ENCODE data around the gene PGS1.

PGS1 gene

GRCh38 chr17:78408476-78409050 is 30.1 kb downstream of the PGS1 start:
- DNase-seq (ENCODE audit: low spot score), result no peak

- DNase-seq (ENCODE audit: low spot score), result no peak
Measured at GRCh38 chr17:78409191-78409928, 30.9 kb downstream of the PGS1 start.

DNA sequence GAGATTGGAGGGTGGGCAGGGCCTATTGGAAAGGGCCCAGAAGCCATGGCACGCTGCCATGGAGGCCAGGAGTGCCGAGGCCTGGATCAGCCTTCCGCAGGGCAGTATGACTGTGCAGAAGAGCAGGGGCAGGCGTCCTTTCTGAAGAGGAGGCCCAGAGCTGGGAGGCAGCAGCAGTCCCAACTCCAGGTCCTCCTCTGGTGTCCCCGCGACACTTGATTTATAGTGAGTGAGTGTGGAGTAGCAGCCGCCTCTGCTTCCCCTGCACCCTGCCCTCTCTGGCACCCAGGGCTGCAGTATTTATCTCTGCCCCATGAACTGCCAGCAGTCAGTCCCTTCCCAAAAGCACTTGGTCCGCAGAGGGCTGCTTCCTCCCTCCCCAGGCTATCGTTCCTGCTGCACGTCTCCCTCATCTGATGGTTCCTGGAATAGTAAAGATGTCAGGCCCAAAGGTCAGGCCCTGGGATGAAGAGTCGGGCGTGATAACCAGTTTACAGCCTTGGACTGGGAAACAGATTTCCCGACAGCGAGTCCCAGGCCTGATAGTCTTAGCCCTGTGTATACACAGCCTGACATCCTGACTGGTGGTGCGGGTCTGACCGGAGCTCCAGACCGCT is 32.9 kb downstream of the PGS1 start:
- no peak for DNase-seq (ENCODE audit: low spot score)

DNA sequence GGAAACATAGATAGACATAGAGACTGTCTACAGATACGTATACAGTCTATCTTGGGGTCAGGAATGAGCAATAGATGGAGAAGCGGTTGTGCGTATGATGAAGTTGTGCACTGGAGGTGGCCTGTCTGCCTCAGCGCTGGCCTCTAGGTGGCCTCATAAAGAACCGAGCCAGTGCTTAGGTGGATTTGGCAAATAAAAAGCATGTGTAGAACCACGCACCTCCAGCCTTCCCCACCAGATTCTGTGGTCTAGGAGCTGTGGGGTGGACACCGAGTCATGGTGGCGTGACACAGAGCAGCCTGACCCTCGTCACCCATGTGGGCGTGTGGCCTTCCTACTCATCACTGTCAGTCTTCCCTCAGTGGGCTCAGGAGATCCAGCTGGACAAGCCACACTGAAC is 34.0 kb downstream of the PGS1 start:
- no peak for DNase-seq (ENCODE audit: low spot score)

GRCh38 chr17:78414178-78415162 is 36.0 kb downstream of the PGS1 start:
- no peak for DNase-seq (ENCODE audit: low spot score)

DNA sequence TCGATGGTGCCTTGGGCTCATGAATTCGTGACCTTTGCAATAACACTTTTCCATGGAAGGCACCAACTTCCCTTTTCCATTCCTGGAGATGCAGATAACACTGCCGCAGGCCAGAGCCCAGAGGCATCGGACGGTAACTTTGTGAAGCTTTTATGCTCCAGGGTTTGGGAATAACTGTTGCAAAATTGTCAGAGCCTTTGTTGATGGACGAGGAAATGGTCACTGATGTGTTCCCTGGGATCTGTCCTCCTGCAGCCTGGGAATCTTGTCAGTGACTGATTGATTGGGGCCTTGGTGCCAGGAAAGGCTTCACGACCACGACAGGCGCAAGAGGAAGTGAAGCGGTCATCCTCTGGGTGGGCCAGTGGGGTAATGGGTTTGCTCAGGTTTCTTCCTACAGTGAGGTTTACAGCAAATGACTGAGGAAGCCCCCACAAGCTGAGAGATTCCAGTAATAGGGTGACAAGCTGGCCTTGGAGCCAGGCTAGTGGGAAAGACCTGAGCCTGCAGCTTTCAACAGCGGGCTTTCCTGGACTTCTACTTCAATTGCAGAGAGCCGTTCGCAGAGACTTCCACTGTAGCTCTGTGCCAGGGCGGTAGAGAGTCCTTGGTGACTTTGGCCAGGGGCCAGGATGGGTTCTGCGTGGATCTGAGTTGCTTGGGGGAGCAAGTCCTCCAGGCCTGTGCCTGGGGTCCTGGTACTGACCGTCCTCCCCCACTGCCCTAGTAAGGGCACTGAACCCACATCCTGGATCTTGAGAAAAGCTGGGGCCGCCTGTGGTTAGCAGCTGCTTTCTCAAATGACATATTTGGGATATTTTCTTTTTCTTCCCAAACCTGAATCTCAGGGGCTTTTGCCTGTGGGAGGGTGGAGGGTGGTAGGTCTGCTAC is 37.6 kb downstream of the PGS1 start:
- no peak for DNase-seq (ENCODE audit: low spot score)

- DNase-seq (ENCODE audit: low spot score), result peak; percentile 83
Measured at GRCh38 chr17:78416791-78417530, 38.5 kb downstream of the PGS1 start.

- no peak for DNase-seq (ENCODE audit: low spot score)
Measured at GRCh38 chr17:78417531-78417909, 39.1 kb downstream of the PGS1 start.

DNA sequence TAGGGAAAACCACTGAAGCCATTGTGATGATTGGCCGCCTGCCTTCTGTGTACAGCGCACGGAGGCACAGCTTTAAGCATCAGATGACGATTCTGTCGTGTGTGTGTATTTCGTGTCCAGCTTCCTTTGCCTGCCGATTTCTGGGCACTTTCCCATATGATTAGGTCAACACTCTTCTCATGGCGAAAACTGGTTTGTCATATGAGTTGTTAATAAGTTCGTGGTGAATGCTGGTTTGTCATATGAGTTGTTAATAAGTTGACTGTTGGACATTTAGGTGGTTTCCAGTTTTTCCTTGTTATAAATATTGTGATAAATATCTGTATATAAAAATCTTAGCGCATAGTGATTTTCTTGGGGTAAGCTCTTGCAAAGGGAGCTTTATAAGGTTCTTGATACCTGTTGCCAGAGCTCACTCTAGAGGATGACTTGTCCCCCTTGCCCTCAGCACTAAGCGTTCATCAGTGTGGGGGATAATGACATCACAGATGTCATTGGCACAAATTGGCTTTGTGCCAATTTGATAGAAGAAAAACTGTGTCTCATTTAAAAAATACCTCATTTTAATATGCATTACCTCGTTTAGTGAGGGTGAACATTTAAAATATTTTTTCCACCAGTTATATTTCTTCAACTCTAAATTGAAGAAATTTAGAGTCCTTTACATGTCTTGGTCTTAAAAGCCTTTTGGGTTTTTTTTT is 40.0 kb downstream of the PGS1 start:
- no peak for DNase-seq (ENCODE audit: low spot score)

- DNase-seq (ENCODE audit: low spot score), result no peak
Measured at GRCh38 chr17:78419970-78420815, 41.7 kb downstream of the PGS1 start.

DNA sequence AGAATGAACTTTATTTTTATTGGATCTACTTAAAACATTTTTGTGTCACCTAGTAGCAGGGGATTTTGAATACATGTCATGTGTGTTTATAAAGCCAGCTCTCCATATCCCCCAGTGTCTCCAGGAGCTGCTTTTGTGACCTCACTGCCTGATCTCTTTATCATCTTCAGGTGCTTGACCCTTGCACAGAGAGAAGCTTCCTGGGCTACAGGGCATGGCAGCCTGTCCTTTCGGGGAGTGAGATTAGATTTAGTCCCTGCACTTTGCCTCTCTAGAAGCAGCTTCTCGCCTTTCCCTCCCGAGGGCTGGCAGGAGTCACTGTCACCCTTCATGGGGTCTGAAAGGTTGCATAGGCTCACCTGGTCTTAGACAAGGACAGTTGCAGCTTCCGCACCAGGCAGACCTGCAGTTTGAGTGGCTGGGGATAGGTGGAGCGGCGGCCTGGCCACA is 42.7 kb downstream of the PGS1 start:
- DNase-seq (ENCODE audit: low spot score), result no peak

- peak; percentile 79 for DNase-seq (ENCODE audit: low spot score)
Measured at GRCh38 chr17:78421534-78422266, 43.3 kb downstream of the PGS1 start.

- no peak for DNase-seq (ENCODE audit: low spot score)
Measured at GRCh38 chr17:78422267-78422605, 43.8 kb downstream of the PGS1 start.

GRCh38 chr17:78422872-78423588 is 44.6 kb downstream of the PGS1 start:
- DNase-seq (ENCODE audit: low spot score), result no peak

DNA sequence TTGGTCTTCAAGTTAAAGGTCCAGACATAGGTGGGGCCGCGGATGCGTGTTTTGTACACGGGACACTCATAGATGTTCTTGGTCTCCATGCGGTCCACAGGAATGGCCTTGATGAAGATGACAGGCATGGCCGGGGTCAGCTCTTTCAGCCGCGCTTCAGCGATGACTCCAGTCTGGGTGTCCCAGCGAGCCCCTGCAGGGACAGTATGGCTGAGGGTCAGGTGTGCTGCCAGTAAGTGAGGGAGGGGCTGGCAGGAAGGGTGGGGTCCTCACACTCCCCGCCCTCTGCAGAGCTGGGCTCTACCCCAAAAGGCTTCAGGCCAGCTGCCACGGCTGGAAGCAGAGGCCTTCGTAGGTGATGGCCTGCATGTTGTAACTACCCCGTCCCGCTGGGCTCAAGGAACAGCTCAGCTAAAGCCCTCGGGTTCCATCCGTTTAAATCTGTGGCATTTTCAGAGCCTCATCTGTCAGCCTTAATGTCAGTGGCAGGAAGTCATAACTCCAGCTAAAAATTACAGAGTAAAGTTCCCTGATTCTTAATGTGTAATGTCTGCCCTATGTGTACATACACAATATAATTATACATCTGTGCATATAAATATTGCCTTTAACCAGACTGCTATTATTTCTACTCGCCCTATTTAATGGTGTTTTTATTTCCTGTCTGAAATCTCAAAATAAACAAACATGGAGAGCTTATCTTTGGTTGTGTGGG is 45.7 kb downstream of the PGS1 start:
- DNase-seq (ENCODE audit: low spot score), result no peak

DNA sequence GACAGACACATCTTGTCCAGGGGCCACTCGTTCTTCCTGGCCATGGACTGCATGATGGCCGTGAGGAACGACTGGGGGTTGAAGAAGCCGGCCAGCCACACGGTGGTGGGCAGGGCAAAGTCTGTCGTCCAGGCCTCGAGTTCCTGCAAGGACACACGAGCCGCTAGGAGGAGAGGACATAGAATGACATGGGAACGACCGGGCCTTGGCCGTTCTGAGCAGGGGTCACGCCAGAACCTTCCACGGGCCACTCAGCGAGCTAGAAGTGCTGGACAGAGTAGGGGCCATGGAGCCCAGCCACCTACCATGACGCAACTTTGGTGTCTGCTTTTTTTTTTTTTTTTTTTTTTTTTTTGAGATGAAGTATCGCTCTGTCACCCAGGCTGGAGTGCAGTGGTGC is 47.0 kb downstream of the PGS1 start:
- no peak for DNase-seq (ENCODE audit: low spot score)

DNA sequence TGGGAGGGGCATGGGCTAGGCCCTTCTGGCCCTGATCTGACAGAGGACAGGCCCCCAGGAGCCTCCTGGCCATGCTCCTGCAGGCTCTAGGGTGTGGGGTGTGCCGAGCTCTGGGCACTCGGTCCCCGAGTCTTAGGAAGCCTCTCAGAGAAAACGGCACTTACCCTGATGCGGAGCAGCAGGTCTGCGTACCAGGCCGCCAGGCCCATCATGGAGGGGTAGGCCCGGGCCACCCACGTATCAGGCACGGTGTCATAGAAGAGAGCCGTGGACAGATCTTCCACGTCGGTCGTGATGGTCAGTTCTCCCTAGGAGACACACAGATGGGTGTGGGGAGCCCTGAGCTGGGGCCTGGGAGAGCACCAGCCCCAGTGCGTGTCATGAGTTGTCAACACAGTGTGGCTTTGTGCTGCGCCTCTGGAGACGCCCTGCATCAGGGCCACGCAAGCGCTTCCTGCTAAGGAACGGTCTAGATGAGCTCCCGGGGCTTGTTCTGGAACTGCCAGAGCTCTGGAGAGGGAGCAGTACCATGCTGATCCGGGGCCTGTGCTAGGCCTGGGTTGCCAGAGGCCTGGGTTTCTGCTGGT is 47.9 kb downstream of the PGS1 start:
- peak; percentile 79 for DNase-seq (ENCODE audit: low spot score)

Measured in pons (tissue), 1 donor.